GM21737 (cell line): ENCODE results near the gene SCGB1D2.

Source experiments
- ATAC-seq: cut with Tn5 transposase; IDR thresholded peaks from one replicate; pipeline ENCODE4 v1.9.1; 2021; ENCODE audit warnings: mild to moderate bottlenecking, moderate library complexity; ENCODE audit not compliant: unreplicated experiment

Gene SCGB1D2

DNA sequence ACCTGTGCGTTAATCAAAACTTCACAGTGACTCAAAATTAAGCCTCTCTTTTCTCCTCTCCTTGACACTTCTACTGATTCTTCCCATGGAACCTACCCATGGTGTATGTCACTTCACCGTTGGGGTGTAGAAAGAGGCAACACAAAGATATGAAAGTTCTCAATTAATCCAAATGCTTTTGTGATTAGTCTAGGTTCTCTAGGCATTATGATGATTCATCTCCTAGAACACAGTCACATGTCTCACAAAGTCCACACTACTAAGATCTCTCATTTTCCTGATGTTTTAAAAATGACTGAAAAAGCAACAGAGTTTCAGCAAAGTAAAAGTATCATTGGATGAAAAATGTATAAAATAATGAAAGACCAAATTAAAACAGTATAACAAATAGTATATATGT is 14.2 kb downstream of the SCGB1D2 start:
- no peak for ATAC-seq

DNA sequence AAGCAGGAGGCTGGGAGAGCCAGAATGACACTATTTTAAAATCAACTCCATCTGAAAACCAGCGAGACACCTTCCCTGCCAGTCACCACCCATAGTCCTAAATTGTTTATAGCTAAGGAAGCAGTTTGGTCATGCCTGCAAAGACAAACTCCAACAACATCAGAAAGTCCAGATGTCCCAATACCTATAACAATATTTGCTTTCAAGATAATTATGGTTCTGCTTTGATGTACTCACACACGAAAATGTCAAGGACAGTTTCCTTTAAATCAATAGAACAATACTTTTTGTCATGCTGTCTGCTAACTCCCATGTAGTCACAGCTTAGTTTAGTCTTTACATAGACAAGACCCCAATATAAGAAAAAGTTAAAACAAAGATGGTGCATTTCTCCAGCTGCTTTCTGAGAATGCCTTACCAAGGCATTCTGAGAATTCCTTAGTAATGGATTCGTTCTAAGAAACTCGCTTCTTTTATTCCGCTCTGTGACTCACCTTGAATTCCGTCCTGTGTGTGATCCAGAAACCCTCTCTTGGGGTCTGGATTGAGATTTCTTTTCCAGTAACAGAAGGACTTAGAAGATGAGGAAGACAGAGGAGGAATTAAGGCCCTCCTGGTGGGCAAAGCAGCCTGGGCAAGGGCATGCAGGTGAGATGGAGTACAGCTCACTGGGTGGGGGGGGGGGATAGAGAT is 18.4 kb downstream of the SCGB1D2 start:
- ATAC-seq = no peak

DNA sequence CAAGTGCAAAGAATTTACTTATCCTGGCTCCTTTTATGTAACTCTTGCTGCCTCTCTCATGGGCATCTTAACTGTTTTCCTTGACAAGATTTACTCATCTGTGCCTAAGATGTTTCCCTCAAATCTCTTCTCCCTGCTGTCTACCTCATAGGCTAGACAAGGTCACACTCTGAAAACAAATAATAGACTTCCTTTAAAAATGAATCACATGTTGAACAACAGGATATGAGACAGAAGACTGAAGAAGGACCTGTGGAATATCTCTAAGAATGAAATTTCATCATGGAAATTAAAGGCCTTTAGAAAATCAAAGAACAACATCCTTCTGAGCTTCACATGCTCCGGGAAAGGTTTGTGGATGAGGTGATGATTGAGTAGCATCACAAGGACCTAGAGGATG is 22.0 kb downstream of the SCGB1D2 start:
- ATAC-seq = no peak

DNA sequence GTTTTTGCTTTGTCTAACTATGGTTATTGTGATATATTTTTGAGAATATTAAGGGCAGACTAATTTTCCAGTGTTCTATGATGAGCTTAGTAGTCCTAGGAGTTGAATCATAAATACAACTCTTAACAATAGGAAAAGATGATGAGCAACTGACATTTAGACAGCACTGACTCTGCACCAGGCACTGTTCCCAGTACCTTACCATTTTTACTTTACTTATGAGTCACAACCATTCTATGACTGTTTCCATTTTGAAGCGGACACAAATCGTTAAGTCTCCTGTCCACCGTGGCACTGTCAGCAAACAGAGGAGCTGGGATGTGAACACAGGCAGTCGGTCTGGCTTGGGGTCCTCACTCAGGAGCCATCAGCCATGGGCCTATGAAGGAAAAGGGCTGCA is 24.5 kb downstream of the SCGB1D2 start:
- ATAC-seq = no peak

DNA sequence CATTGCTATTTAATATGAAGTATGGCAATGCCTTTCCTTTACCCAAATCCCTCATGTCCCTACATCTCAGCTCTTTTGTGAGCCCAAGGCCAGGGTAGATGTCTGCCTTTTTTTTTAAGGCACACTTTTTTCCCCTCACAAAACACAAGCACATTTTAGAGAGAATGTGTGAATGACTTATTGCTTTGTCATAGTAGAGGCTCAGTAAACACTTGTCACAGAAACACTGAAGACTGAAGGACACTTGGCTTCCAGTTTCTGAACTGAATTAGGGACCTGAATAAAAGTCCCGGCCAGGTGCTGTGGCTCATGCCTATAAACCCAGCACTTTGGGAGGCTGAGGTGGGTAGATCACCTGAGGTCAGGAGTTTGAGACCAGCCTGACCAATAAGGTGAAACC is 25.0 kb downstream of the SCGB1D2 start:
- ATAC-seq = no peak

DNA sequence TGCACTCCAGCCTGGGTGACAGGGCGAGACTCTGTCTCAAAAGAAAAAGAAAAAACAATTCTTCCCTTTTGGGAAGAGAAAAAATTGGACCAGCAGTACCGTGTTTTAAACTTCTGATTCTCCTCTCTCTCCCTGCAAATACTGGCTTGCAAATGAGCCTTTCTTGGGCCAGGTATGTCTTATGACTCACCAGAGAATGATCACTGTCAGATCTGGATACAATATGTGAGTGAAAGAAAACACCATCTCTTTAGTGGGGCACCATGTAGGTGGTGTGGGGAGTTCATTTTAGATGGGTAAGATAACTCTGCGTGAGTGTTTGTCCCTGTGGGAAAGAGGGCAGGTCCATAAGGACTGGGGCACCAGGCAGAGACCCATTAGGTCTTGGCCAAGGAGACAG is 25.5 kb downstream of the SCGB1D2 start:
- ATAC-seq = no peak

DNA sequence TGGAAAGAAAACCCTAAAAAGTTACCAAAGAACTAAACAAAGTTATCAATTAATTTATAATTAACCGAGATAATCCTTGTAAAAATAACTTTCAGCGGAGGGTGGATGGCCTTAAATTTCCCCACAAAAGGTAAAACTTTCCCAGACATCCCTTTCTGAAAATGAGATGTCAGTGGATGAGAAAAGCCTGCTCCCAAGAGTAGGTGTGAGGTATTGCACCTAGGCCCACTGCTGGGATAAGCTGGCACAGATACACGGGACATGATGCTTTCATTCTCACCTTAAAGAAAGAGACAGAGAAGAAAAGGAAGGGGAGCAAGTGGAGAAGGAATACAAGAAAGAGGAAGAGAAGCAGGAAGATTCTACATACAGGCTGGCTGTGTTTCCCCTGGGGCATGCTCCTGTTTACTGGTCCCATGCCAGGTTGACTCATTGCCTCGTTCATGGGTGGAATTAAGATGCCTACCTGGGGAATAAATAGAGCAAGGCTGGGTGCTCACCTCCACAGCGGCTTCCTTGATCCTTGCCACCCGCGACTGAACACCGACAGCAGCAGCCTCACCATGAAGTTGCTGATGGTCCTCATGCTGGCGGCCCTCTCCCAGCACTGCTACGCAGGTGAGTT is 27.7 kb downstream of the SCGB1D2 start, which contains the start of gene SCGB2A2:
Gene SCGB2A2, plus strand, starts transcription at position 505 of the 625 bp plus-strand sequence. Its CDS starts 59 bp downstream, at position 564.
- no peak for ATAC-seq

DNA sequence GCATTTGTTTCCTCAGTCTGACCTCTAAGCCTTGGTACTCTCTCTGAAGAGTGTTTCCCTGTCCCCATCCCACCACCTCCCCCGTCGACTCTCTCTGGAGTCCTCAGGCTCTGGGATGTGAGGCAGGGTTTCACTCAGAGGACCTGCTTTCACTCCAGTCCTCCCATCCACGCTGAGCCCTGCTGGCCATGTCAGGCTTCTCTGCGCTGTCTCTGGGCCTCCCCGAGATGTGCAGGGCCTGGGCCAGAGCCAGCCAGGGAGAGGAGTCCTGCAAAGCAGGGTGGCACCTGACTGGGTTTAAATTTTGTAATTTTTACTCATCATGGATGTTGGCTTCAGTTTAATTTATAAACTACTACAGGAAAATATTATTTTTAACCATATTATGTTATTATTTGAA is 31.2 kb downstream of the SCGB1D2 start:
- no peak for ATAC-seq

DNA sequence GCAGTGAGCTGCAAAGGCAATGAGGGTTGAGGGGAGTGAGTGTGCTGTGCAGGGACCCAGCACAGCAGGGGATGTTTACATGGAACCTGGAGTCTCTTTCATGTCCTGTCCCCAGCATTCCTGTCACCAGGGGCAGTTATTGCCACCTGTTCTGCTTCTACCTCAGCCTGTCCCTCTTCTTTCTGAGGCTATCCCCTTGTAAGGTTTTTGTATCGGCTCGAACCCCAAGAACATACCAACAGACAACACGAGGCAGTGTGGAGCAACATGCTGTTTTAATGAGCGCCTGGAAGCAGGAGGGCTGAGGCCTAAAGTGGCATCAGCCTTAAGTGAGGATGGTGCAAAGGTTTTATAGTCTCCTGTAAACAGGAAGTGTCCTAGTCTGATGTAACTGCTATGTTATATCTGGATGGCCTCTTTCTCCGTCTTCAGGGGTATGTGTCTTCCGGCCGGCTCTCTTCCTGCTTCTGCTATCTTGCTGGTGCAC is 31.8 kb downstream of the SCGB1D2 start:
- ATAC-seq = no peak

DNA sequence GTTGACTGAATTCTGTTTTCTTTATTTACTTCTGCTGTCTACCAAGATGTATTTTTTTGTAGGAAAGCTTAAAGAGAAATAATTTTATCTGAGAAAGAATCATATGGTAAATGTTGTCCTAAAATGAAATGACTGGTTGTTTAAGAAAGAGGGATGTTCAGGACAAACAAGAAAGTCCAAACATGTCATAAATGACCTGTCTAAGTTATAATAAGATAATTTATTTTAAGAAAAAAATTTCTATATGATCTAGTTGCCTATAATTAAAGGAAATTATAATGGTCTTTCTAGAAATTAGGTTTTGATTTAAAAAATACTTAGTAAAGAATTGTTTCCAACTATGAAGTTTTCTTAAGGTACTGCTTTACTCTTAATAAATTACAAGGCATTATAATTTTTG is 38.4 kb downstream of the SCGB1D2 start:
- ATAC-seq = no peak
